Measurements from ENCODE around the gene CARMIL1. TPM values are rescaled to one million over a fixed set of nuclear protein-coding genes. Genes with fewer than 3 reads are reported as not detected.
A peak's percentile ranks its signal among the peaks of the same experiment; 100 is the strongest.

The CARMIL1 gene
- total RNA-seq, 1 experiment from 2014 or later, result 0.43 TPM

GRCh38 chr6:25601800-25602673, 322.9 kb downstream of the CARMIL1 start:
- Histone ChIP-seq H3K27ac (no peak overlapping the region), H3K9me3 (replicated peaks) (no peaks in the 10 kb centered on the region), H3K4me3 (no peak overlapping the region), H3K36me3 (no peaks in the 10 kb centered on the region), H3K4me1 (no peaks in the 10 kb centered on the region), H3K27me3 (no peaks in the 10 kb centered on the region)
- peak in 1 of 2 experiments; percentile 52 for DNase-seq

- no peaks in the 10 kb centered on the region for H3K27me3 ChIP-seq
- DNase-seq, result no peak
- no peaks in the 10 kb centered on the region for H3K36me3 ChIP-seq
- no peak overlapping the region for H3K27ac ChIP-seq
- H3K9me3 ChIP-seq (replicated peaks), result no peaks in the 10 kb centered on the region
- no peak overlapping the region for H3K4me3 ChIP-seq
- no peaks in the 10 kb centered on the region for H3K4me1 ChIP-seq
Observed at GRCh38 chr6:25602674-25602982, 323.5 kb downstream of the CARMIL1 start.

- Histone ChIP-seq H3K36me3 (no peaks in the 10 kb centered on the region), H3K27ac (no peak overlapping the region), H3K27me3 (no peaks in the 10 kb centered on the region), H3K4me3 (no peak overlapping the region), H3K9me3 (replicated peaks) (no peaks in the 10 kb centered on the region), H3K4me1 (no peaks in the 10 kb centered on the region)
- no peak for DNase-seq
Observed at GRCh38 chr6:25603251-25603650, 324.1 kb downstream of the CARMIL1 start.

GRCh38 chr6:25606151-25606550, 327.0 kb downstream of the CARMIL1 start:
- no peaks in the 10 kb centered on the region for H3K4me1 ChIP-seq

GRCh38 chr6:25608558-25609174, 329.5 kb downstream of the CARMIL1 start:
- no peaks in the 10 kb centered on the region for H3K4me1 ChIP-seq
- H3K9me3 ChIP-seq (replicated peaks), result no peaks in the 10 kb centered on the region
- no peak for DNase-seq
- no peaks in the 10 kb centered on the region for H3K27me3 ChIP-seq
- no peak overlapping the region for H3K27ac ChIP-seq
- H3K36me3 ChIP-seq, result no peaks in the 10 kb centered on the region
- H3K4me3 ChIP-seq, result no peak overlapping the region

More at GRCh38 chr6:25606151-25606550, 327.0 kb downstream of the CARMIL1 start:
- no peaks in the 10 kb centered on the region for H3K27me3 ChIP-seq
- H3K27ac ChIP-seq, result no peak overlapping the region
- H3K9me3 ChIP-seq (replicated peaks), result no peaks in the 10 kb centered on the region
- no peaks in the 10 kb centered on the region for H3K36me3 ChIP-seq
- no peak for DNase-seq
- no peak overlapping the region for H3K4me3 ChIP-seq

- Histone ChIP-seq H3K27ac (no peak overlapping the region), H3K4me1 (no peaks in the 10 kb centered on the region), H3K4me3 (no peak overlapping the region), H3K27me3 (no peaks in the 10 kb centered on the region), H3K9me3 (replicated peaks) (no peaks in the 10 kb centered on the region), H3K36me3 (no peaks in the 10 kb centered on the region)
- no peak for DNase-seq
Observed at GRCh38 chr6:25612666-25613065, 333.5 kb downstream of the CARMIL1 start.

GRCh38 chr6:25613415-25613814, 334.2 kb downstream of the CARMIL1 start:
- no peaks in the 10 kb centered on the region for H3K36me3 ChIP-seq

GRCh38 chr6:25614052-25614451, 334.9 kb downstream of the CARMIL1 start:
- no peaks in the 10 kb centered on the region for H3K36me3 ChIP-seq

More at GRCh38 chr6:25613415-25613814, 334.2 kb downstream of the CARMIL1 start:
- Histone ChIP-seq H3K4me1 (no peaks in the 10 kb centered on the region), H3K27ac (no peak overlapping the region), H3K27me3 (no peaks in the 10 kb centered on the region), H3K4me3 (no peak overlapping the region), H3K9me3 (replicated peaks) (no peaks in the 10 kb centered on the region)
- no peak for DNase-seq

GRCh38 chr6:25615471-25615870, 336.3 kb downstream of the CARMIL1 start:
- no peaks in the 10 kb centered on the region for H3K27me3 ChIP-seq
- H3K4me3 ChIP-seq, result no peak overlapping the region
- no peak overlapping the region for H3K27ac ChIP-seq
- no peak for DNase-seq
- H3K36me3 ChIP-seq, result no peaks in the 10 kb centered on the region
- H3K9me3 ChIP-seq (replicated peaks), result no peaks in the 10 kb centered on the region
- no peaks in the 10 kb centered on the region for H3K4me1 ChIP-seq

More at GRCh38 chr6:25614052-25614451, 334.9 kb downstream of the CARMIL1 start:
- Histone ChIP-seq H3K9me3 (replicated peaks) (no peaks in the 10 kb centered on the region), H3K27ac (no peak overlapping the region), H3K4me3 (no peak overlapping the region), H3K27me3 (no peaks in the 10 kb centered on the region), H3K4me1 (no peaks in the 10 kb centered on the region)
- no peak for DNase-seq

GRCh38 chr6:25617997-25618396, 338.8 kb downstream of the CARMIL1 start:
- Histone ChIP-seq H3K27ac (no peak overlapping the region), H3K4me1 (no peaks in the 10 kb centered on the region), H3K36me3 (no peaks in the 10 kb centered on the region), H3K4me3 (no peak overlapping the region), H3K27me3 (no peaks in the 10 kb centered on the region), H3K9me3 (replicated peaks) (no peaks in the 10 kb centered on the region)
- no peak for DNase-seq

GRCh38 chr6:25619217-25619616, 340.0 kb downstream of the CARMIL1 start:
- Histone ChIP-seq H3K27ac (no peak overlapping the region), H3K4me1 (no peaks in the 10 kb centered on the region), H3K36me3 (no peaks in the 10 kb centered on the region), H3K27me3 (no peaks in the 10 kb centered on the region), H3K4me3 (no peak overlapping the region), H3K9me3 (replicated peaks) (no peaks in the 10 kb centered on the region)
- no peak for DNase-seq

- no peak for DNase-seq
- Histone ChIP-seq H3K27me3 (no peaks in the 10 kb centered on the region), H3K27ac (no peak overlapping the region), H3K4me3 (no peak overlapping the region), H3K36me3 (no peaks in the 10 kb centered on the region), H3K4me1 (no peaks in the 10 kb centered on the region), H3K9me3 (replicated peaks) (no peaks in the 10 kb centered on the region)
Observed at GRCh38 chr6:25620391-25620790, 341.2 kb downstream of the CARMIL1 start.

- Histone ChIP-seq H3K27ac (no peak overlapping the region), H3K9me3 (replicated peaks) (no peaks in the 10 kb centered on the region), H3K36me3 (no peaks in the 10 kb centered on the region), H3K27me3 (no peaks in the 10 kb centered on the region), H3K4me1 (no peaks in the 10 kb centered on the region), H3K4me3 (no peak overlapping the region)
- no peak for DNase-seq
Observed at GRCh38 chr6:25623065-25623464, 343.9 kb downstream of the CARMIL1 start.

GRCh38 chr6:25623879-25624278, 344.7 kb downstream of the CARMIL1 start:
- Histone ChIP-seq H3K9me3 (replicated peaks) (no peaks in the 10 kb centered on the region), H3K4me1 (no peaks in the 10 kb centered on the region), H3K27ac (no peak overlapping the region), H3K27me3 (no peaks in the 10 kb centered on the region), H3K36me3 (no peaks in the 10 kb centered on the region), H3K4me3 (no peak overlapping the region)
- no peak for DNase-seq

GRCh38 chr6:25627001-25627400, 347.8 kb downstream of the CARMIL1 start:
- no peak for DNase-seq

More at GRCh38 chr6:25627001-25627400, 347.8 kb downstream of the CARMIL1 start:
- Histone ChIP-seq H3K4me3 (no peak overlapping the region), H3K36me3 (no peaks in the 10 kb centered on the region), H3K27ac (no peak overlapping the region), H3K27me3 (no peaks in the 10 kb centered on the region), H3K9me3 (replicated peaks) (no peaks in the 10 kb centered on the region), H3K4me1 (no peaks in the 10 kb centered on the region)
